GM12875 (cell line): ENCODE data around the gene PRKAR1B.

Source experiments
- H3K4me3 ChIP-seq: one replicate; pipeline ENCODE4 v1.5.1; 2011; ENCODE audit warnings: low read depth, low read length, control low read depth
- CTCF ChIP-seq: IDR thresholded peaks from 2 replicates; pipeline ENCODE4 v1.5.1; 2011; ENCODE audit warnings: low read depth, mild to moderate bottlenecking, control low read depth, inconsistent platforms, low read length, moderate library complexity, borderline replicate concordance; ENCODE audit not compliant: insufficient read depth

PRKAR1B gene

GRCh38 chr7:711093-711921 is 15.8 kb downstream of the PRKAR1B start:
- H3K4me3 ChIP-seq: no peak overlapping the region
- TF ChIP-seq CTCF: no peak

- no peak for TF ChIP-seq CTCF
- no peak overlapping the region for H3K4me3 ChIP-seq
Measured at GRCh38 chr7:710161-710560, 16.9 kb downstream of the PRKAR1B start.

- H3K4me3 ChIP-seq: no peak overlapping the region
- TF ChIP-seq CTCF: no peak
Measured at GRCh38 chr7:707296-708000, 19.6 kb downstream of the PRKAR1B start.

GRCh38 chr7:706721-707120 is 20.4 kb downstream of the PRKAR1B start:
- TF ChIP-seq CTCF: no peak
- no peak overlapping the region for H3K4me3 ChIP-seq

GRCh38 chr7:703049-703448 is 24.0 kb downstream of the PRKAR1B start:
- no peak for TF ChIP-seq CTCF

GRCh38 chr7:701086-701671 is 25.9 kb downstream of the PRKAR1B start:
- no peak for TF ChIP-seq CTCF
- no peak overlapping the region for H3K4me3 ChIP-seq

More at GRCh38 chr7:703049-703448, 24.0 kb downstream of the PRKAR1B start:
- H3K4me3 ChIP-seq: no peak overlapping the region
